Medulla oblongata (tissue), 1 donor: ENCODE measurements around the gene SNX25.

Experiments
- DNase-seq: peaks from one replicate; pipeline ENCODE4 v3.0.0-alpha.2; 2015; ENCODE audit errors: extremely low spot score

SNX25 gene

DNA sequence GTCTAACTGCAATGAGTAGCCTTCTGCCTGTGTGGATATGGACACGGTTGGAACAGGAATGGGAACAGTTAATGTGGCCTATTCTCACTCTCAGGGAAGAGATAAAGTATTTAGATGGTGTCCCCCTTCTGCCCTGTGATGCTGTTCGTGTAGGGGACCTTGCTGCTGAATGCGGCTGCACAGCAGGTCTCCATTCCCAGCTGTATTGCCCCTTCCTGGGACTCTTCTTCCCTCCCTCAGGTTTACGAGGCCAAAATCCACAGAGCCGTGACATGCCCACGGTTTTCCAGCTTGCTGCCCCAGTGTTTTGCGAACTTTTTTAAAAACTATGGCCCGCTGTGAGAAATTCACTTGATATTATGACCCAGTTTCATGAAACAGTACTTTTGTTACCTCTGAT, 50.3 kb downstream of the SNX25 start:
- DNase-seq: no peak

DNA sequence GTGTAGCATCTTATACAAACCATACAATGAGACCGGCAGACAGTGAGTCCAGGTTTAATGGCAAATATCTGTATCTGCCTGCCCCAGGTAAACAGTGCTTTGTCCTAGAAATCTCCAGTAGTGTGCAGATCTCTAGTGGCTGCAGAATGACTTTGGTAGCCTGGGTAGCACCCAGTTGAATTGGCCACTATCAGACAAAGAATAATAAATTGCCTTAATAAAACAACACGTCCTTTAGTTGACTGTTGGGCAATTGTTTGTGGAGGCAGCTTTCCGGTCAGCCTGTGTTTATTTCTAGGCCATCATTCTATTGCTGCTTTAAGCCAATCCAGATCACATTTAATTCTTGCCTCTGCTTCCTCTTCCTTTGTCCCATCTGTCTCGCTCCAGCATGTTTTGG, 52.5 kb downstream of the SNX25 start:
- DNase-seq: peak; percentile 44

DNA sequence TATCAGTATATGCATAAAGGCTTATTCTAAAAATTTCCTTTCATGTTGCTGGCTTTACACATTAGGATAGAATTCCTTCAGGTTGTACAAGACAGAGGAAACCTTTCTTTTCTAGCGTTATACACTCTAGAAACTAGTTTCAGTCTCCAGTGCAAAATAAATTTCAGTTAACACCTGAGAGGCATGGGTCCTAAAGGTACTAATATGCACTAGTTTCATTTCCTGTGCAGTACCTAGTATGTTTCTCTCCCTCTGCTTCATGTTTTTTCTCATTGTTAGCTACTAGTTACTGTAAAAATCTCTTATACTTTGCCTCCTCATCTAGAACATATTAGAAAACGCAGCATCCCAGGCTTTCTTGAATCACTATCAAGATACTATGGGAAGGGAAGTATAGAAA, 54.0 kb downstream of the SNX25 start:
- no peak for DNase-seq

DNA sequence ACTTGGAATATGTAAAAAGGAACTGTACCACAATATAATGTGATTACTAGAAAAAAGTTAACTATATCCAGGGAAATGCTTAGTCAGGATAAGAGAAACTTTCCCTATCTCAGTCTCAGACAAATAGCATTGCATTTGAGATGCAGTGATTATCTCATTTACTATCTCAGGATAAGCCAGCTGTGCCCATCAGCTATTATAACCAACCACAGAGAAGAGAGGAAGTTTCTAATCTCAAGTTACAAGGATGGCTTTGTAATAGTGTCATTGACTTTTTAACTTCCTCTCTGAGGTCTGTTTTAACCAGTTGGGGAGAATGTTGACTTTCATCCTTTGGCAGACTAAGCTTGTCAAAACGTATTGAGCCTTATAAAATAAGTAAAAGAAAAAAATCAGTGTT, 56.5 kb downstream of the SNX25 start:
- DNase-seq: no peak

DNA sequence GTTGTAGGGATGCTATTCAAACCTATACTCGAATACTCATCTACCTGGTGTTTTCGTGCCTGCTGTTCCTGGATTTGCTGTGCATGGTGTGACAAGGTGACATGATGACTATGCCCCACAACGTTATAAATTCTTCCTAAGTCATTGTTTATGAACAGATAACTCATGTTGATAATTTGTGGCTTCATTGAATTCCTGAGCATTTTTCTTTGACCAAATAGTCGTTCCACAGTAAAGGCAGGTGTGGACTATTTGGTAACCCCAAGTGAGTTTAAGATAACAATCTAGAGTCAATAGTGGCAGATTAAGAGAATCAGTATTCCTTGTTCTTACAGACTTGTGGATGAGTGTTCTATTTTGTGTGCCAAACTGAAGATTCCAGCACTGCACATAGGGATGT, 59.9 kb downstream of the SNX25 start:
- DNase-seq: no peak

DNA sequence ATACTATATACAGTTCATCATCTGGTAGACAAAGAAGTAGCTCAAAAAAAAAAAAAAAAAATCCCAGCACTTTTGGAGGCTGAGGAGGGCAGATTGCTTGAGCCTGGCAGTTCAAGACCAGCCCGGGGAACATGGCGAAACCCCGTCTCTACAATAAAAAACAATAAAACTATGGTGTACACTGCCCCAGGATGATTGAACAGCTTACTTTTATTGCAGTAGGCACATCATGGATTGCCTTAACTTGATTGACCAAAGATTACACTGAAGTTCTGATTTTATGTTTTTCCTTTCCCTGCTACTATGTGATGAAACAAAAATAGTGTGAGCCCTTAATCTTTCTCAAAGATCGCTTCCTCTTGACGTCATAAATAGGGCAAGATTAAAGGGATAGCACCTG, 60.6 kb downstream of the SNX25 start:
- no peak for DNase-seq

DNA sequence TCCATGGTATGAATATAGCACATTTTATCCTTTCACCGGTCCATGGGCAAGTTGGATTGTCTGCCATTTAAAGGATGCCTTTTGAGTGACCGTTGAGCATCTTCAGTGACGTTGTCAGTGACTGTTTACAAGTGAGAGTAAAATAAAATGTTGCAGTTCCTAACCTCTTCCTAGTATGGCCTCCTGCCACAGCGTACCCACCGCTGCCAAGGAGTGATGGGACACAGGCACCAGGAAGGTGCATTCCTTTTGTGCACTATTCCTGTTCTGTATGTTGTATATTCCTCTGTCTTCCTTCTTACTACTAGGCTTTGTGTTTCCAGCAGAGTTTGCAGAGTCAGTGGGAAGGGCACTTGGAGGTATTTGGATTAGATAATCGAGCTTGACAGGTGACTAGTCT, 61.5 kb downstream of the SNX25 start:
- DNase-seq: no peak

DNA sequence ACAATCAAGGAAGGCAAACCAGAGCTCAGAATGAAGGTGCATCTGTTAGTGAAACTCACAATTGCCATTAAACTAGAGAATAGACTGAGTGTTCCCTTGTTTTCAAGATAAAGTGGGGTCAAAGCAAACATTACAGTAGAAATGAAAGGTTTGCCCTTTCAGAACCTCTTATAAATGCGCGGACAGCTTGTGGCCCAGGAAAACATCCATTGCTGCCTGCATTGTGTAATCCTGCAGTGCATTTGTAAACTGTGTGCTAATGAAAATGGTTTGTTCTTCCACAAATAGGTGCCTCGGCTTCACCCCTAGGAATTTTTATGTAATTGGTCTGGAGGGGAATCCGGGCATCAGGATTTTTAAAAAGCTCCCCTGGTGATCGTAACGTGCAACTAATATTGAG, 62.8 kb downstream of the SNX25 start:
- DNase-seq: no peak

DNA sequence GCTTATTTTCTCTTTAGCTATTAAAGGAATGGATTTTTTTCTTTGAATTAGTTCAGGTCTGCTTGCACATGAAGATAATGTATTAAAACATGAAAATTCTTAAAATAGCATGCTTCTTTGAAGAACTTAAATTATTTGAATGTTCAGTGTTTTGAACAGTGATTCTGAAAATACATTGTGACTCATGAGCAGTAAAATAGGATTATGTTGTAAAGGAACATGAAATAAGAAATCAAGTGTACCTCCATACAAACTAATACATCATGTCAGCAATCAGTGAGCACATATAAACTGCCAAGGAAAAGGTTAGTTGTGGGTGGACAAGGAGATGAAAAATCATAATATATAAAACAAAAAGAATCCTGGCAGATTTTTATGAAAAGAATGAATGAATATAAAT, 66.1 kb downstream of the SNX25 start:
- DNase-seq: no peak

DNA sequence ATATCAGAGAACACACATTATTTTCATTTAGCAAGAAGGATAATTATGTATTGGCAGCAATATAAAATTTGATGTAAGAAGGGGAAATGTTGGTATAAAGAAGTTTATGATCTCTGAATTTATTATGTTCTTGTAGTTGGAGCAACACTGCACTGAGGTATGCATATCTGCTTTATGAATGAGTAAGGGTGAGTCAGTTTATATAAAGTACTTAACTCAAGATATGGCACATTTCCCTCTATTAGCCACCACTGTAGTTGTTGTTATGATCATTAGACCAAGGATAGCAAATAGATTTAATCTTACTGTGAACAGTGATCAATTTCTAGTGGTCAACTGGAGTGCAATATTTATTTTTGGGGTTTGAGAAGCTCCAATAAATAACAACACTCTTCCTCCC, 66.6 kb downstream of the SNX25 start:
- no peak for DNase-seq

DNA sequence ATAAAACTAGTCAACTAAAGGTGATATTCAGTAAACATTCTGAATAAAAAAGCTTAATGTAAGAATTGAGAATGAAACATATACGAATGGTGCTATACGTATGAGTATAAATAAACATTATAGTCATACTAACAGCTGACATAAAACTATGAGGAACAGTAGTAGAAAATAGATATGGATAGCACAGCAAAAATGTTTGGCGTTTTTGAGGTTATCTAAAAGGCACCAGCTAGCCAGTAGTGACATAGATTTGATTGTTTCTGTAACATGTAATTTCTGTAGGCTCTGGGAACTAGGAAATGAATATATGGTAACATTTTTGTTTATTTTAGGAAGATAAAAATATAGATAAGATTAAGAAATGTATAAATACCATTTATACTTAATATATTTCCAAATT, 69.3 kb downstream of the SNX25 start:
- DNase-seq: no peak

DNA sequence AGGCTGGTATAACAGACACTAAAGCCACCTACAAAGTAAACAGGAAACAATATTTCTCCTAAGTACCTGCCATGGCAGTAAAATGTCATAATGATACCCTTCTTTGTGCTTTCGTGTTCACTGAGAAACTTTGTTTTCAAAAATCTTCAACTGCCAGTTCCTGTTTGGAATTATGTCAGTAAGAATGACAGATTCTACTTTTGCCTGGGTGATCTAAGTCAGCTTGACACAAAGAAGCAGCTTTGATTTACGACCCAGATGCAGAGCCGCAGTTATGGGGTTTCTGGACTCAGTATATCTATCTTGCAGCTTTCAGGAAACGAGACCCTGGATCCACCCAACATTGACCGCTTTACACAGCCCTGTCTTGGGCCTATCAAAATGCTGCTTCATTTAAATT, 71.2 kb downstream of the SNX25 start:
- no peak for DNase-seq

DNA sequence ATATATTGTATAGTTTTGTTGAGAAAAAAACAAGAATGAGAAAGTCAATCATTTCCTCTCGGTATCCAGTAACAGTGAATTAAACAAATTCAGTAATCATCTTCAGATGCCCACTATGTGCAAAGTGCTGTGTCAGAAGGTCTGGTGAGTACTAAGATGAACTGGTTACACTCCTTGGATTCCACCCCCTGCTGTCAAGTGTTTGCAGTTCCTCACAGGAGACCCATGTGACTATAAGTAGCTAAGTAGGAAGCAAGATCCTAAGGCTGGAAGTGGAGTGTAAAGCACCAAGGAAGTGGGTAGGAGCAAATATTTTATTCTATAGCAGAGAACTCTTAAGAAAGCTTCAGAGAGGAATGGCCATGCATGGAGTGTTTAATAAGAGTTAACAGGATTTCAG, 73.6 kb downstream of the SNX25 start:
- DNase-seq: no peak

DNA sequence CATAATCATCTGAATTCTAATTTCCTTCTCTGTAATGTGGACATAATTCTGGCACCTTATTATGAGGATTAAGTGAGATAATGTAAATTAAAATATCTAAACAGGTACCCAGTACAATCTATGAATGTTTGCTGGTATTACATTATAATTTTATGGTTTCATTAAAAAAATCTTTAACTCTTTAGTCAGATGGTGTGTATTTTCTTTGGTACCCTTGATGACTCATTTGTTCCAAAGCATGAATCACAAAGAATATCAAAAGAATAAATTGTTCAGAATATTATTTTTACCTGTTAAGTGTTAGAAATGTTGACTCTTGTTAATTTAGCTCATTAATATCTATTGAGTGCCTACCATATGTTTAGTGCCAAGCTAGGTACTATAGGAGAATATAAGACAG, 74.3 kb downstream of the SNX25 start:
- no peak for DNase-seq

DNA sequence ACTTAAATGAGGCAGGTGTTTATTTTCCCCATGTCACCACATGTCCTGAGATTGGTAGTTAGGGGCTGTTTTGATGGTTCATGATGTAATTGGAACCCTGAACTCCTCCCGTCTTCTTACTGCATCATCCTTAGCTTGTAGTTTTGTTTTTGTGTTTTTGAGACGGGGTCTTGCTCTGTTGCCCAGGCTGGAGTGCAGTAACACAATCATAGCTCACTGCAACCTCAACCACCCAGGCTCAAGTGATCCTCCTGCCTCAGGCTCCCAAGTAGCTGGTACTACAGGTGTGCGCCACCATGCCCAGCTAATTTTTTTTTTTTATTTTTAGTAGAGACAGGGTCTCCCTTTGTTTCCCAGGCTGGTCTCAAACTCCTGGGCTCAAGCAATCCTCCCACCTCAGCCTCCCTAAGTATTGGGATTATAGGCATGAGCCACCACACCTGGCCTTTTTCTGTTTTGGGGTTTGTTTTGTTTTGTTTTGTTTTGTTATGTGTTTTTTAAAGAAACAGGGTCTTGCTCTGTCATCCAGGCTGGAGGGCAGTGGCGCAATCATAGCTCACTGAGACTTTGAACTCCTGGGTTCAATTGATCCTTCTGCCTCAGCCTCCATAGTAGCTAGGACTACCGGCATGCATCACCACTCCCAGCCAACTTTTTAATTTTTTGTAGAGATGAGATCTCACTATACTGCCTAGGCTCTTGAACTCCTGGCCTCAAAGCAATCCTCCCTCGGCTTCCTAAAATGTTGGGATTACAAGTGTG, 76.4 kb downstream of the SNX25 start:
- no peak for DNase-seq

DNA sequence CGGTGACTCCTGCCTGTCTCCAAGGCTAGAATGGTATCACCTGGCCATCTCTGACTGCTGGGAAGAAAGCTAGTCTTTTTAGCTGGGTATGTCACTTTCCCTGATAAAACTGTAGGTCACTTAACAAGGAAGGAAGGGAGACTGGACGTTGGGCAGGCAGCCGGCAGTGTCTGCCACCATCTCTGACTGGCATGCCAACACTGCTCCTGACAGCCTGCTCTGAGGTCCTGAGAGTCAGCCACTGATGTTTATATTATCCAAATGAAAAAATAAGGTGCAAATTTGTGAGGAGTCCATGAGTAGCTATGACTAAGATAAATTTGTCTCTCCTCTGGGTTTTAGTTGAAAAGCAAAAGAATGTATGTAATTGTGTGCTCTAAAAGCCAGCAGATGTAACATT, 77.2 kb downstream of the SNX25 start:
- DNase-seq: no peak

DNA sequence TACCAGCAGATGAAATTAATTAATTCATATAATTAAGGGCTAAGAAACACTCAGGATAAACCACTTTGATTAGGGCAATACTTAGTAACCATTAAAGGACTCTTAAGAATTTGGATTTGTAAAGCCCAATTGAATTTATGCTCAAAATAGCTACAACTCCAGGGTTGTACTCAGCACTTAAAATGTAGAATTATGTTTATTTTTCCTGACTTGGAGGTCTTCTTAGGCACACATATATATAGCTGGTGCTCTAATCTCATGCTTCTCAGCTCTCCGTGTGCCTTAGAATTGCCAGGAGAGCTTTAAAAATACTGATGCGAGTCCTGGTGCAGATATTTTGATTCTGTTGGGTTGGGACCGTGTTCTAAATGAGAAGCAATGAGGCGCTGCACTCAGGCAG, 77.6 kb downstream of the SNX25 start:
- DNase-seq: no peak

DNA sequence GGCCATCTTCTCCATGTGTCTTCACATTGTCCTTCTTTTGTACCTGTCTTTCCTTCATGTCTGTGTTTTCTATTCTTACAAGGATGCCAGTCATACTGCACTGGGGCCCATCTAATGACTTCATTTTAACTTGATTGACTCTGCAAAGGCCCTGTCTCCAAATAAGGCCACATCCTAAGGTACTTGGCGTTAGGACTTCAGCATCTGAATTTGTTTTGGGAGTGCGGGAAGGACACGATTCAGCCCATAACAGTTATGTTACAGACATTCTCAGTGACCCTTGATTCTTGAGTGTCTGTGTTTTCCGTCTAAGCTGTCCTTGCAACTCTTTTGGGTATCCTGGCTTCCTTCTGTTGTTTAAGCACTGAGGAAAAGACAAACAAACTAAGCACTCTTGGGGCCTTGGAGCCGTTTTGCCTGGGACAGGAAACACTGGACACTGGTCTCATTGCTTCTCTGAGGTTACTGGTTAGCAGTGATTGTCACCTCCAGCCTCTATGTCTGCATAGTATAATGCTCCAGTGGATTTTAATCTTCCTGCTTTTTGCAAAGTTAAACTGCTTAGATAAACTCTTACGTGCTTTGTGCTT, 80.7 kb downstream of the SNX25 start:
- DNase-seq: no peak

DNA sequence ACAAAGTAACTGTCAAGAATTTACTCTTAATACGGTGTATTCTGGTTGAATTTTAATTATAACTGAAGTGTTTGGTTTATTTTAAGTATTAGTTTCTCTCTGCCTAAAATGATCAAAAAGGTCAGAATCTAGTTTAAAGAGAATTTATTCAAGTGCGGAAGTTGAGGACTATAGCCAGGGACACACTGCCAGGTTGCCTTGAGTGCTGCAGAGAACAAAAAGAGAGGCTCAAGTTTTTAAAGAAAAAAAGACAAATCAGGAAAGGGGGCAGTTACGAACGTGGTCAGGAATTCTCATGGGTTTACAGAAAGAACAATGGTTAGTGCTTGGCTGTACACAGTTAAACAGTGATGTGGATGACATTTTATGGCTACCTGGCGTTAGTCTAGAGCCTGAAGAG, 81.3 kb downstream of the SNX25 start:
- peak; percentile 37 for DNase-seq

DNA sequence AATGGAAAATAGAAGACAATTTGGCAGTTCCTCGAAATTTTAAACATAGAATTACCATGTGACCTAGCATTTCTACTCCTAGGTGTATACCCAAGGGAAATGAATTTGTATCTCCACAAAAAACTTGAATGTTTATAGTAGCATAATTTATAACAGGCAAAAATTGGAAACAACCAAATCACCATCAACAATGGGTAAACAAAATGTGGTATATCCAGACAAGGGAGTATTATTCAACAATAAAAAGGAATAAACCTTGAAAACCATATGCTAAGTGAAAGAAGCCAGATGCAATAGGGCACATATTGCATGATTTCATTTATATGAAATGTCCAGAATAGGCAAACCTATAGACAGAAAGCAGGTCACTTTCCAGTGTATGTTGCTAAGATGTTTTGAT, 83.8 kb downstream of the SNX25 start:
- DNase-seq: no peak

DNA sequence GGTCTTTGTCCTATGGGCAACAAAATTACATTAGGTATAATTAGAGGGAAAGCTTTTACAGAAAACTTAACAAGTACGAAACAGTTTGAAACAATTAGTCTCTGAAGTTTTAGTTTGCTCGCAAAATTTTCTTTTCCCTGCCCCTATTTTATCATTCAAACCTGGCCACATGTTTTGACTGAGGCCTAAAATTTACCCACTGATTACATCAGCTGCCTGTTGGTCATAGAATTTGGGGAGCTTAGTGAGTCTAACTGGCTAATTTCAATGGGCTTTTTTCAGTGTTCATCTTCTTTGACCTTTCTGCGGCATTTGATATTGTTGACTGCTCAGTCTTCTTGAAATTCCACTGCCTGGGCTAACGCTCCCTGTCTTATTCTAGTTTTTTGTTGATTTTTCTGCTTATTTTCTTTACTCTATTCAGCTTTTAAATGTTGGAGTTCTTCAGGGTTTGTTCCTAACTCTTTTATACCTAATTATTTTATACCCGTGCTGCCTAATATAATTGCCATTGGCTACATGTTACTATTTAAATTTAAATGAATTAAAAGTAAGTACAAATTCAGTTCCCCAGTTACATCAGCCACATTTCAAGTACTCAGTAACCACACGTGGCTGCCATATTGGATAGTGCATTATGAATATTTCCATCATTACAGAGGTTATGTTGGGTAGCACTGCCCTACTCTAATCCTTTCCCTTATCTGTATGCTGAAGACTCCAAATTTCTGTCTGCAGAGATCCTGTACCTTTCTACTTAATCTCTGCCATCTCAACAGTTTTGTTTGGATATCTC, 87.5 kb downstream of the SNX25 start:
- no peak for DNase-seq

DNA sequence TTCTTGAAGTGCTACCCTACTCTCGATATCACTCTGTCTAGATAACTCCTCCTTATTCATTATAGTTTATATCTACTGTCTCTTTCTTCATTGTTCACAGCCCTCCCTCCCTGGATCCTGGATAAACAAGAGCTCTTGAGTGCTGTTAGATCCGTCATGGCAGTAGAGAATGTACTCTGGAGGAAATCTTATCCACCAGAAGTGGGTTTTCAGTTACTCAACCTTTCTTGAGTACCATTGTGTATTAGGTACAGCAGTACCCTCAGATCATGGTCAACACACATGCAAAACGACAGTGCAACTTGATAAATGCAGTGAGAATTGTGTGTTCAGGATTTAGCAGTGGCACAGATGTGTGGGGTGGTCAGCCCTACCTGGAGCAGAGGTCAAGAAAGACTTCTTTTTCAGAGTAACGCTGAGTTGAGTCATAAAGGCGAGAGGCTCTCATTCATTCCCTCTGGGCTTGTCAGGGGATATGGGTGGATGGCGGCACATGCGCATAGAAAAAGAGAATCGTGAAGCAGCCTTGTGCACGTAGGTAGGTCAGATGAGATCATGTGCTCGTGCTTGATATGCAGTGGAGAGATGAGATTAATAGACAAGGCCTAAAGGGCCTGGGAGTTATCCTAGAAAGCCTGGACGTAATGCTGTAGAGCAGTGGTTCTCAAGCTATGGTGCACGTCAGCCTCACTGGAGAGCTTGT, 89.5 kb downstream of the SNX25 start:
- no peak for DNase-seq

DNA sequence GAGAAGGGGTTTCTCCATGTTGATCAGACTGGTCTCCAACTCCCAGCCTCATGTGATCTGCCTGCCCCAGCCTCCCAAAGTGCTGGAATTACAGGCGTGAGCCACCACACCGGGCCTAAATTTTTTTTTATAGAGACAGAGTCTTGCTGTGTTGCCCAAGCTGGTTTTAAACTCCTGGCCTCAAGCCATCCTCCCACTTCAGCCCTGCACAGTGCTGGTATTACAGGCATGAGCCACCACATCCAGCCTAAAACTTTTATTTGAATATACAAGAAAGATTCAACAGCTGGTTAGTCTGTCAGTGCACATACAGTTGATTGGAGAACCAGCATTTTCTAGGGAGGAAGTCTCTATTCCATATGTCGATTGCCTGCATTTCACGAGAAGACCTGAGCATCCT, 95.1 kb downstream of the SNX25 start:
- DNase-seq: no peak
